GM19372 (cell line): ENCODE measurements around the gene CDKN1C.

Experiments used
- ATAC-seq: cut with Tn5 transposase; IDR thresholded peaks from one replicate; pipeline ENCODE4 v1.9.1; 2021; ENCODE audit warnings: mild to moderate bottlenecking, low read depth, moderate library complexity; ENCODE audit not compliant: unreplicated experiment

CDKN1C gene

DNA sequence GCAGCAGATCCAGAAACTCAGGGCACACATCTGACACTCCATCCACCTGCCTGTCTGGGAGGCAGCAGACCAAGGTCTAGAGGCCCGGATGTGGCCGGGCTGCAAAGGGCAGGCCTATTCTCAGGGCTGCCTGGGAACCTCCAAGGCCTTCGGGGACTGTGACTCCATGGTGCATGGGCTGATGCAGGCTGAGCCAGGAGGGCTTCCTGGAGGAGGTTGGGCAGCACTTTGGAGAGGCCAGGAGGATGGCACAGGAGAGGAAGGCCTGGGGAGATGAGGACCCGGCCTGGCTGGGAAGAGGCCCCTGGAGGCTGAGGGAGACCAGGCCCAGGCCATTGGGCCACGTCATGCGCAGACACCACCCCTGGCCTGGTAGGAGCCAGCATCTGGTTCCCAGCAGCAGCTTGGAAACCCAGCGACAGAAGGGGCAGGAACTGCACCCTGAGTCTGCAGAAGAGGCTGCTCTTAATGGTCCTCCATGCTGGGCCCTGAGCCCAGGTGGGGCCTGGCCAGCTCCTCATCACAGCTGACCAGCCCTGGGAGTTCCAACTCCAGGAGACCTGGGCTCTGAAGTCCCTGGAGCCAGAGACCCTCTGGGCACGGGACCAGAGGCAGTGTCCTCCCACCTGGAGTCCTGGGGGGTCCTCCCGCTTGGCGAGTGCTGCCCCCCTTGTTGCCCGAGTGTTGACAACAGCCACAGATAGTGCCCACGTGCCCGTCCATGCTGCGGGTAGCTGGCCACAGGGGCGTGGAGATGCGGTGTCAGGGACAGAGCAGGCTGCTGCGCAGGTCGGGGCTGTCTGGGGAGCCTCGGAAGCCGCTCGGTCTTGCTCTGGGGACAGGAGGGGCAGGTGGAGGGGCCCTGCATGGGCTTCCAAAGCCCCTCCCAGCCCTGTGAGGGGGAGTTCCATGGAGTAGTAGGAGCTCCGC, 38.1 kb upstream of the CDKN1C start:
- no peak for ATAC-seq

DNA sequence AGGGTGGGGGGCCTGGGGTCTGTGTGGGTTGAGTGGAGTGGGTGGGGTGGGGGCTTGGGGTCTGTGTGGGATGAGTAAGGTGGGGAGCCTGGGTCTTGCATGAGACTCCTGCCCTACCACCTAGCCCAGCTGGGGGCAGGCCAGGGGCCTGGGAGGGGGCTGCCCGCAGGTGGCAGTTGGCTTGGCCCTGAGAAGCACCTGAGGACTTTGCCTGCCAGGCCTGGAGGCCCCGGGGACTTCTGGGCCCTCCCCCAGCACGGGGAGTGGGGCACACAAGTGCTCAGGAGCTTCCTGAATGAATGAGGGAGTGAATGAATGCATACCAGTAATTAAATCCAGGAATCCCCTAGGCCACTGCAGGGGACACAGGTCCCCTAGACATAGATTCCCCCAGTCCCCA, 37.1 kb upstream of the CDKN1C start:
- ATAC-seq: no peak

DNA sequence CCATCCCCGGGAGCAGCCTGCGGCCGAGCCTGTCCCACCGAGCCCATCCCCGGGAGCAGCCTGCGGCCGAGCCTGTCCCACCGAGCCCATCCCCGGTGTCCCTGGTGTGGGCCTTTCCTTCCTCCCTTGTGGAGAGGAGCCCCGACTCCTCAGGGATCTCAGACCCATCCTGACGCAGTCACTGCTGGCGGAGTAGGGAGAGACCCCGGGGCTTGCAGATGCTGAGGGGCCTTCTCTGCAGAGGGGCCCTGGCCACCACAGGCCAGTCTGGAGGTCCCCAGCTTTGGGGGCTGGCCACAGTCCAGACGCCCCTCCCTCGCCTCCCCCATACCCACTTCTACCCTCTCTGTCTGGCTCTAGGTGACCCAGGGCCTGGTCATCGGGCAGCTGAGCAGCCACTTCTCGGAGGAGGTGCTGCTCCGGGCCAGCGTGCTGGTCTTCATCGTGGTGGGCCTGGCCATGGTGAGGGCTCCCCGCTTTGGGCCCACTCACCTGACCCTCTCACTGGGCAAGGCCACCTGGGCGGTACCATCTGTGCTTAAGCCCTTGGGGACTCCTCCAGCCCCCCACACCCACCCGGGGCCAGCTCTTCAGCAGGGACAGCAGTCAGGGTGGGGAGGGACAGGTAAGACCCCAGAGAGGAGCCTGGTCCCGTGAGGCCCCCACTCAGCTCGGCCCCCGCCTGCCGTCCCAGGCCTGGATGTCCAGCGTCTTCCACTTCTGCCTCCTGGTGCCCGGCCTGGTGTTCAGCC, 36.3 kb upstream of the CDKN1C start:
- ATAC-seq: no peak

DNA sequence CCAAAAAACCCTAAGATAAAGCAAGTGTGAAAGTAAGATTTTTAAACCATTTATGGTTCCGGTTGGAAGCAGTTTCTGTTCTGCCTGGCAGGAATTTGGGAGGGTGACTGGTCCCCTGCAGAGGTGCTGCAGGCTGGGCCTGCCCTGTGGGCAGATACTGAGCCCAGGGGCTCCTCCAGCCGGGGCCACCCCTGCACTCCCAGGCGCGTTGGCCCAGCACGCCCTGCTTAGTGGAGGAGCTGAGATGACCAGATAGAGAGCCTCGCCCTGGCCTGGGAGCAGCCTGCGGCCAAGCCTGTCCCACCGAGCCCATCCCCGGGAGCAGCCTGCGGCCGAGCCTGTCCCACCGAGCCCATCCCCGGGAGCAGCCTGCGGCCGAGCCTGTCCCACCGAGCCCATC, 35.7 kb upstream of the CDKN1C start:
- no peak for ATAC-seq

DNA sequence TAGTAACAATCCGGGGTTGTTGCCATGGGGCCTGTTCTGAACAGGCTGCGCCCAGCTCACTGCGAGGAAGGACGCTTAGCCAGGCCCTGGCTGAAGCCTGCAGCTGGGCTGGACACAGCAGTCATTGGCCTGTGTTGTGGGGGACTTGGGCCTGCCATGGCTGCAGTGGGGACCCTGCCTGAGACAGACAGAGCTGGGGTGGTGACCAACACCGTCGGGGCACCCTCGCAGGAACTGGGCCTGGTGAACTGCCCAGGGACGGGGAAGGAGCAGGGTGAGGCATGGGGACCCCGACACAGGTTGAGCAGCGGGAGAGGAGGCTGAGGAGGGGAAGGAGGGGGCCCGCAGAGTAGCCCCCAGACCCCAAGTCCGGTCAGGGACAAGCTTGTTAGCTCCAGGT, 34.8 kb upstream of the CDKN1C start:
- no peak for ATAC-seq

DNA sequence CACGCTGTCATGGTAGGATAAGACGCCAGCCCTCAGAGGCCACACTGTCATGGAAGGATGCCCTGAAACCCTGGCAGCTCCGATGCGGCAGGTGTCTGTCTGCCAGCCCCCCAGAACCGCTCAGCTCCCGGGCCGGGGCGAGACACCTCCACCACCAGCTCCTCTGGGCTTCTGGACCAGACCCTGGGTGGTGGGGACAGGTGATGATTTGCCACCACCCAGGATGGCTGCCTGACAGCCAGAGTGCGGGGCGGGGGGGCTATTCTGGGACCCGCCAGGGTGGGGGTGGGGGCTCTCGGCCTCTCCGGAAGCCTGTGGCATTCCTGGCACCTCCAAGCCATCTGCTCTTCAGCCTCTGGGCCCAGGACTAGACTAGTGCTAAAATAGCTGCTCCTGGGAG, 34.3 kb upstream of the CDKN1C start:
- no peak for ATAC-seq

DNA sequence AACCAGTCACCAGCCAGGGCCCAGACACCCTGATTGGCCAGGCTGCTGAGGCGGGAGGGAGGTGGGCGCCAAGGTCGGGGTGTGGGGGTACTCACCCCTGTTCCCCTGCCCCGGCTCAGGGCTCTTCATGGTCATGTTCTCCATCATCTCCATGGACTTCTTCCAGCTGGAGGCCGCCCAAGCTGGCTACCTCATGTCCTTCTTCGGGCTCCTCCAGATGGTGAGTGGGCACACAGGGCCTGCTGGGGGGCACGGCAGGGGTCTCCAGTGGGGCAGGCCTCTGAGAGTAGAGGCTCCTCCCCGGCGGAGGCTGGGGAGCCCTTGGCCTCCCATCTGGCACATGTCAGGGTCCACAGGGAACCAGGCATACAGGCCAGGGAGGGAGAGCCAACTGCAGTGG, 33.6 kb upstream of the CDKN1C start:
- no peak for ATAC-seq

DNA sequence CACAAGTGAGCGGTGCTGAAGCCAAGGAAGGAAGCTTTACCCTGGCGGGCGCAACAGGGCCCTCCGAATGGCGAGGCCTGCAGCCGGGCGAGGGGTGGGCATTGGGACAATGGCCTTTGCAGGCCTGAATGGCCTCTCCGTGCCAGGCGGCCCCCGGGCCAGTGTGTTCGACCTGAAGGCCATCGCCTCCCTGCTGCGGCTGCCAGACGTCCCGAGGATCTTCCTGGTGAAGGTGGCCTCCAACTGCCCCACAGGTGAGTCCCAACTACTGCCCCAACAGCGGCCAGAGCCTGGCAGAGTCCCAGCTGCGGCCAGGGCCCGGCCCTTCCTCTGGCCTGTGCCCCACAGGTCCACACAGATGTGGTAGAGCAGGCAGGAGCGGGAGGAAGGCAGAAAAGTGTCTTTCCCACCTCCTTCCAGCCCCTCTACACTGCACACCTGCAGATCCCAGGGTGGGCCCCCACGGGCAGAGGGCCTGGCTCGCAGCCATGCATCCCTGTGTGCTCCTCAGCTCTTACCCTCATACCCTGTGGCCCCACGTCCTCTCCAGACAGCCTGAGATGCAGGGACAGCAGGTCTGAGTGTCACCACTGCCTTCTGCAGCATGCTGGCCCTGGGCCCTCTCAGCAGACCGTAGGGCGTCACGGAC, 32.4 kb upstream of the CDKN1C start:
- ATAC-seq: no peak

DNA sequence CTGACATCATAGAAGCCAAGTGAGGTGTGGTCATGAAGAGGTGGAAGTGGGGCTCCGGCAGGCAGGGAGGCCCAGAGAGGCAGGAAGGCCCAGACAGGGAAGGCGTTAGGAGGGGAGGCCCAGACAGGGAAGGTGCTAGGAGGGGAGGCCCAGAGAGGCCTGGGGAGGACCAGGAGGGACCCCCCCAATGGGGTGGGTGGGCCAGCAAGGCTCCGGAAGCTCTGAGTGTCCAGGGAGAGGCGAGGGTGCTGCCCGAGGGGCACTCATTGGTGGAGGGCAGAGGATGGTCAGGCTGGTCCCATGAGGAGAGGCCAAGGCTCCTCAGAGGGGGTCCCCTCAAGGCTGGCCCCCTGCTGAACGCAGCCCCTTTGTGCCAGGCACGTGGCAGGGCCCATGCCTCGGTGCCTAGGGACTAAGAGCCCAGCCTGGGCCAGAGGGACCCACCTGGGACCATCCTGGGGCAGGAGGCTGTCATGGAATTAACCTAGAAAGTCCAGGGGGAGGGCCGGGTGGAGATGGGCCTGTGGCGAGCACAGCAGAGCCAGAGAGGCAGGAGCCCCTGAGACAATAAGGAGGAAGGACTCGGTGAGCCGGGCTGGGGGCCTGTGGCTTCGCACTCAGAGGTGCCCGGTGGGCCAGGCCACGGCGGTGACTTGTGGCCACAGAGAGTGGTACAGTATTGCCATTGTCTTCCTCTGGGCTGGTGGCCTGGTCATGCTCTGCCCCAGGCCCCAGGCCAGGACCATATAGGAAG, 31.5 kb upstream of the CDKN1C start:
- no peak for ATAC-seq

DNA sequence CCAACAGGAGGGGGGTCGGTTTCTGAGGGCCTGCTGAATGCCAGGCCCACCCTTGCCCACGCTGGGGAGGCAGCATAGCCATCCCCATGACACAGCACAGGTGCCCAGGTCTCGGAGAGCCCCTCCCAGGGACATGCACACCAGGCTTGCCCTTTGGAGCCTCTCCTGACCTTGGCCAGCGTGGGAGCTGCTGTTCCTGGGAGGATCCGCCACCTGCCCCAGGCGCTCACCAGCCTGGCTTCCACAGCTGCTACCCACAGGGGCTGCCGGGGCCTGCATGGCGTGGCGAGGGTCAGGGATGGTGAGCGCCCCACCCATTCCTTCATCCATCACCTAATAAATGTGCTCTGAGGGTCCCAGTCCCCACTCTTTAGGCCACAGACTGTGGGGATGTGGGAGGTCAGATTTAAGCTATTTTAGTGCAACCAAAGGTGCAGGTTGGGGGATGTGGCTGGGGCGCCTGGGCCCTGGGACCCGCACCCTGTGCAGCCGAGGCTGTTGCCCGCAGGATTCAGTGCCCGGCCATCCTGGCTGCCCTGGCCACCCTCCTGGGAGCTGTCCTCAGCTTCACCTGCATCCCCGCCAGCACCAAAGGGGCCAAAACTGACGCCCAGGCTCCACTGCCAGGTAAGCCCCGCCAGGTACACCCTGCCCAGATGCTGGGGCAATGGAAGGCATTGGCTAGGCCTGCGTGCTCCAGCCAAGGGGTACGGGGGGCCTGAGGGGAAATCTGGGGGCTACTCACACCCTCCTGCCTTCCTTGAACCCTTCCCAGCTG, 30.7 kb upstream of the CDKN1C start:
- ATAC-seq: no peak

DNA sequence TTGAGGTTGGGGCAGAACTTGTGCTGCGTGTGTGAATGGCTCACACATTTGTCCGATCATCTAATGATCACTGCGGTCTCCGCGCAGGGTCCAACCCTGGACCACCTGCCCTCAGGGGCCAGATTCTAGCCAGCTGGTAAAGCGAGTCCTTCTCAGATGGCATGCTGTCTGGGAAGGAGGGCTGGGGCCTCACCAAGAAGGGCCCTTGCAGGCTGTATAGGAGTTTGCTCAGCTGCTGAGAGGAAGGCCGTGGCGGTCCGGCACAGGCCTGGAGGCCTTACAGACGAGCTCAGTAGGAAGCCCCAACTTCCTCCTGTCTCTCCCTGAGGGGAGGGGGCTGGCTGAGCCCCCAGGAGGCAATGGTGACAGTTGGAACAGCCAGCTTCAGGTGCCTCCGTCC, 29.9 kb upstream of the CDKN1C start:
- ATAC-seq: no peak

DNA sequence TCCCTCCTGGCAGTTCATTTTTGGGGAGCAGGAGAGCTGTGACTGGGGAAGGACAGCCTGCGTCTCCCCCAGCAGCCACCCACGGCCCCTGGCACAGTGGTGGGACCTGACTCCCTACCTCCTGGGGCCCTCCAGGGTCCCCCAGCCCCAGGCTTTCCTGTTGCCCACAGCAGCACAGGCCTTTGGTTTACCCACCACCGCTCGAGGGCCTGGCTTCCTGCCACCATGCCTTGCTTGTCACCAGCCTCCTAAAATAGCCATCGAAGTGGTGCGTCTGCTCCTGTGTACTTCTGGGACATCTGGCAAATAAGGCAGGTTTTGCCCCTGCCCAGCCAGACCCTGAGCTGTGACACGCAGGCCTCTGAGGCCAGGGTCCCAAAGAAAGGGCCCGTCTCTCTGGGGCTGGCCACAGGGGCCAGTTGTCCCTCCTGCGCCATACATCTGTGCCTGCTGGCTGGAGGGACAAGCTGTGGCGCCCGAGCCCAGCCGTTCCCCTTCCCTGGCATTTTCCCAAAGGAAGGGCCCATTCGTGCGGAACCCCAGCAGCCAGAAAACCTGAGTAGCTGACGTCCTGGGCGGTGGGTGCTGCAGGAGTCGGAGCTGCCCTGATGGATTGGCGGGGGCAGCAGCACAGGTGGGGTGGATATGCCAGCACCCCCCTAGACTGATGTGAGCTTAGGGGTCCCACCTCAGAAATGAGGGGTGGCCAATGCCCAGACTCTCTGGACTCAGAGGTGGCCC, 29.1 kb upstream of the CDKN1C start:
- no peak for ATAC-seq

DNA sequence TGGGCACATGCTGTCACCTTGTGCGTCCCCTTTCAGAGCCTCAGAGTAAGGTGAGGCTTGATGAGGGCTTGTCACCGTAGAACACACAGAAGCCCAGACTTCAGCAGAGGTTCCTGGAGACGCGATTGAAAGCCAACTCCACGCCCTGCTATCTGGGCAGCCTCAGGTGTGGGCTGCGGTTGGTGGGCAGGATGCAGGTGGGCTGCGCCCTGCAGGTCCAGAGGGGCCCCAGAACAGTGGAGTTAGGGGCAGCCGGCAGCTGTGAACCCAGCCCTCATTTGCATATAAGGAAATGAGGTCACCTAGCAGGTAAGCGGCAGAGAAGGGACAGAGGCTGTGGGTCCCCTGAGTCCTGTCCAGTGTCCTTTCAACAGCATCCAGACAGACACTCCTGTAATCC, 28.2 kb upstream of the CDKN1C start:
- ATAC-seq: no peak

DNA sequence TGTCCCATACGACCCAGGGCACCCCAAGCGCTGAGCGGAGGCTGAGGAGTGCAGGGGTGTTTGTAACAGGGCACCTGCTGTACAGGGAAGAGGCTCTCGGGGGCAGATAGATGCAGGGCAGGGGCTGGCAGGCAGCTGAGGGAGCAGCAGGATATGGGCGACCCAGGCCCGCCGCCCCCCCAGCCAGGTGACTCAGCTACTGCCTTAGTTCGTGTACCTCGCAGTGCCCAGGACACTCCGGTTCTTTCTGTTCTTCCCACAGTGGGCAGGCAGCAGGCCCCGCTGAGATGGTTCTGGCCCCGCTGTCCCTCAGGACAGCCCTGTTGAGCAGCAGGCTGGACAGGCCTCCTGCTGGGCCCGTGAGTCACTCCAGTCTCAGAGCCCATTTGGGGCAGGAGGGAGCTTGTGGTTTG, 27.4 kb upstream of the CDKN1C start:
- ATAC-seq: no peak

DNA sequence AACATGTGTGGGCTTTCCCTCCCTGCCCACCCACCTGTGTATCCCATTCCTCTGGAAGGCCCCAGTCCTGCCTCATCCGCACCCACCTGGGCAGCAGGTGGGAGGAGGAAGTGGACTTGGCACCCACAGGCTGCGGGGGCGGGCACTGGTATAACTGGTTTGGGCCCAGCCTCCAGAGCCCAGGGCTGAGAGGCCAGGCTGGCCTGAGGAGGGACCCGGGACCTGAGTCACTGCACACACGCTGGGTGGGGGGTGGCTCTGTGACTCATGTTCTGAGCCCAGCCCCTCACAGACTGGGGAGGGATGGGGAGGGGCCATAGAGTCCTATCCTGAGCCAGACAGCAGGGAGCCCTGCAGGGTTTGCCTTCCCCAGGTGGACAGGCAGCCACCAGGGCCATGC, 26.9 kb upstream of the CDKN1C start:
- no peak for ATAC-seq

DNA sequence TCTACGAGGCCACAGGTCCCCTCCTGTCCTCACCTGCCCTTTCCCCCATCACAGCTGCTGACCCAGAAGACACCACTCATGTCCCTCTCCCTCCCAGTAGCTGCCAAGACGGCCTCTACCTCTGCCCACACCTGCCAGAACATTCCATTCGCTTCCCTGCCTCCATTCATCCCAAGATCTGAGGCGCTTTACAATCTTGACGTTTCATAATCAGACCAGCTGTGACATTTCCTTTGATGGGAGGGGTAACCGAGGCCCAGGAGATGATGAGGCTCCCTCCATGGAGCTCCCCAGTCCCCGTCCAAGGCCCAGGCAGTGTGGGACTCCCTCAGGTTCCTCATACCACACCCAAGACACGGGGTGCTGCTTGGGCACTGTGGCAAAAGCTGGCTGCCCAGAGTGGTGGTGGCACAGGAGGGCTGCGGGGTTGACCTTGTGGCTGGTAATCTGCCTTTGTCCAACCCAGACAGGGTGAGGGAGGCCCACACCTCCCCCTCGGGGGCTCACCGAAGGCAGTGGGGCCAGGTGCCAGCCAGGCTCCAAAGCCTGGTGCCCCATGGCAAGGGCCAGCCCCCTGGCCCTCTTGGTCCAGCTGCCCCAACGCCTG, 26.3 kb upstream of the CDKN1C start:
- ATAC-seq: no peak

DNA sequence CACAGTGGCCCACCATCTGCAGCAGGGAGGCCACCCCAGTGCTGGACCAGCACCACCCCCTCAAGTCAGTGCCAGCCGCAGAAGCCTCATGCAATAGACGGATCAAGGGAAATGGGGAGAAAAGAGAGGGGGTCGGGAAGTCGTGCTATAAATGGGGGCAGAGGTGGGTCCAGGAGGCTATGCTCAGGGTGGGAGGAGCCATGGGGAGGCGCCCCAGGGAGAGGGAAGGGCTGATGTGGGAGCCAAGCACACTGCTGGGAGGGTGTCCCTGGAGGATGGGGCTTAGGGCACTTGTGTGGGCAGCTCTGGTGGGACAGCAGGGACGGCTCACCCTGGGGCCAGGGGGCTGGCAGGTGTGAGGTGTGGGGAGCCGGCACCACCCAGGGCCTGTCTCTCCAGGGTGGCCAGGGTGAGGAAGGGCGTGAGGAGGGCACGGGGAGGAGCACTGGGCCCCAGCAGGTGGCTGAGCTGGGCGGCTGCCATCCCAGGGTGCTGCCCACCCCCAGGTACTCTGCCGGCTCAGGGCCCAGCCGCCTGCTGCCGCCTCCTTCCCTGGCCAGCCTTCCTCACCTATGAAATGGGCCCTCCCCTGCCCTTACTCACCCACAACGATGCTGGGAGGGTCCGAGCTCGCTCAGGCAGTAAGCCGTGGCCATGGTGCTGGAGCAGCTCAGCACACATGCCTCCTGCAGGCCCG, 25.7 kb upstream of the CDKN1C start:
- ATAC-seq: no peak

DNA sequence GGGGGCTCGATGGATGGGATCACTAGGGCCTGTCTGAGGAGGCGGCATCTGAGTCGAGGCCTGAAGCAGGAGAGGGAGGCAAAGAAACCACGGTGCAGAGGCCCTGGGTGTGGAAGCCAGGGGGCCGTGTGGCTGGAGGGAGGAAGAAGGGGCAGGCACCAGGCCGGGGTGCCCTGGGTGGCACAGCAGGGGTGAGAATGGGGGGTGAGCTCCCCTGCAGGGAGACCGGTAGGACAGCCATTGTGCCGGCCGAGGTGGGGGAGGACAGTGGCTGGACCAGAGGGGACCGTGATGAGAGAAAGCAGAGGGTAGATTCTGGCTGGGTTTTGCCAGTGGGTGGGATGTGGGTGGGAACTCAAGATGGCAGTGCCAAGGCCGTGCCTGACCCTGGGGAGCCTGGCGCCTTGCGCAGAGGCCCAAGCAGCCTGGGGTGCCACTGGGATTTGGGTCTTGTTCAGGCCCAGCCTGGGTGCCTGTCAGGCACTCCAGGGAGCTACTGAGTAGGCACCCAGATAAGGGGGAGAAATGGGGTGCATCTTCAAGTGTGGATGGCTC, 24.9 kb upstream of the CDKN1C start:
- no peak for ATAC-seq
